GM18868 (cell line): ENCODE results near the gene CASP10.
"Not testable (repeated sequence)": the region's sequence is repeated elsewhere in the genome, so short reads cannot be mapped to it uniquely, and the experiment has no call there.

Source experiments
- ATAC-seq: cut with Tn5 transposase; IDR thresholded peaks from one replicate; pipeline ENCODE4 v1.9.1; 2021; ENCODE audit warnings: mild to moderate bottlenecking, moderate library complexity; ENCODE audit not compliant: unreplicated experiment

Gene CASP10

GRCh38 chr2:201231781-201232466 is 49.0 kb downstream of the CASP10 start:
- peak; percentile 49 for ATAC-seq

DNA sequence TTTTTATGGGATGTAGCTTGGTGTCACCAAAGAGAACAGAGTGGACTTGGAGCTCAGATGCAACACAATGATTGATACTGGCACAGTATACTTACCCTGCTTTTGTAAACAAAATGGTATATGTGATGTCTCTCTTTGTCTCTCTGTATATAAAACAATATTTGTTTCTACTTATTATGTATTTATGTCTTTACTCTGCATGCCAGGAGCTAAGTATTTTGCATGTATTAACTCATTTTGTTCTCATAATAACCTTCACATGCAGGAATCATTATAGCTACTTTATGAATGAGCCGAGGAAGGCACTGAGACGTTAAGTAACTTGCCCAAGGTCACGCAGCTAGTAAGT is 49.5 kb downstream of the CASP10 start:
- no peak for ATAC-seq

DNA sequence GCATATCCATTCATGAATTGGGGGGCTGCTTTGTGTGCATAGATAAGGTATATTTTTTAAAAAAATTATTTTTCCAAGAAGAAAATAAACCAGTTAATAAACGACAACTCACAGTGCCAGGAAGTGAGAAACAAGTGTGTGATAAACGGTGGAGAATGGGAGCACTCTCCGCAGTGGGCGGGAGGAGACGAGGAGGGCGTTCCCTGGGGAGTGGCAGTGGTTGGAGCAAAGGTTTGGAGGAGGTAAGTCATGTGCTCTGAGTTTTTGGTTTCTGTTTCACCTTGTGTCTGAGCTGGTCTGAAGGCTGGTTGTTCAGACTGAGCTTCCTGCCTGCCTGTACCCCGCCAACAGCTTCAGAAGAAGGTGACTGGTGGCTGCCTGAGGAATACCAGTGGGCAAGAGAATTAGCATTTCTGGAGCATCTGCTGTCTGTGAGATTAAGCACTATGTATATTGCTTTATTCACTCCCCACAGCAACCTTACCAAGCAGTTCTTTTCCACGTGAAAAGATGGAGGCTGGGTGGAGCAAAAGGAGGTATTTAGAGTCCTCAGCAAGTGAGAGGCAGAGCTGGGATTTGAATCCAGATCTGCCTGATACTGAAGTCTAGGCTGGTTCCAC is 50.4 kb downstream of the CASP10 start:
- ATAC-seq, result peak; percentile 88

GRCh38 chr2:201233812-201234662 is 51.1 kb downstream of the CASP10 start:
- peak; percentile 19 for ATAC-seq

DNA sequence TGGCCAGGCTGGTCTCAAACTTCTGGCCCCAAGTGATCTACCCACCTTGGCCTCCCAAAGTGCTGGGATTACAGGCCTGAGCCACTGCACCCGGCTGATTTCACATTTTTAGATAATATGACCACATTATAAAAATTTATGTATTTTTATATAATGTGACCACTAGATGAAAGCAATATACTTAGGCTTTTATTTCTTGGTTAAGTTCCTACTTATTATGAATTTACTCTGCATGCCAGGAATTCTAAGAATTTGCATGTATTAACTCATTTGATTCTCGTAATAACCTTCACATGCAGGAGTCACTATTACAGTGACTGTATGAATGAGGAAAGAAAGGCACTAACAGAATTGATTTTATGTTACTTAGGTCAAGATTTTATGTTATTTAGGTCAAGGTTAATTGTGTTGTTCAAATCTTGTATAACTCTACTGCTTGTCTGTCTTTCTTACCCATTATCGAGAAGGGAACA is 51.8 kb downstream of the CASP10 start:
- ATAC-seq, result no peak

GRCh38 chr2:201235860-201236811 is 53.2 kb downstream of the CASP10 start:
- ATAC-seq, result no peak

- no peak for ATAC-seq
These were observed 54.7 kb downstream of the CASP10 start for GRCh38 chr2:201237486-201238123.

GRCh38 chr2:201239167-201239935 is 56.4 kb downstream of the CASP10 start:
- ATAC-seq, result not testable (repeated sequence)

GRCh38 chr2:201242571-201243277 is 59.8 kb downstream of the CASP10 start:
- no peak for ATAC-seq

DNA sequence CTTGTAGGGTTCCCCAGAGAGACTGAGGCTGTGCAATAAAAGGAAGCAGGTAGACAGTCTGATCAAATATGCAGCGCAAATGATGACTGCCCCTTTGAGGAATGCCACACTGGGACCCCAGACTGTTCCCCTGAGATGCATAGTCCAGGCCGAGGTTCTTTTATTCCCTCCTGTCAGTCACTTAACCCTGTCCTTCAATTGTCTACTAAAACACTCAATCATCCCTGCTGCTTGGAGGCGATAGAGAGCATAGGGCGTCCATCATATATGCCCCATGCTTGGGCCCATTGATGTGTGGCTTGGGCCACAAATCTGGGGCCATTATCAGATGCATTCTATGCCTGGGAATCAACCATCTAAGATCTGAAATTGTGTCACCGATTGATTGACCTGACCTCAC is 61.9 kb downstream of the CASP10 start:
- no peak for ATAC-seq

GRCh38 chr2:201246280-201246679 is 63.3 kb downstream of the CASP10 start:
- ATAC-seq, result no peak

DNA sequence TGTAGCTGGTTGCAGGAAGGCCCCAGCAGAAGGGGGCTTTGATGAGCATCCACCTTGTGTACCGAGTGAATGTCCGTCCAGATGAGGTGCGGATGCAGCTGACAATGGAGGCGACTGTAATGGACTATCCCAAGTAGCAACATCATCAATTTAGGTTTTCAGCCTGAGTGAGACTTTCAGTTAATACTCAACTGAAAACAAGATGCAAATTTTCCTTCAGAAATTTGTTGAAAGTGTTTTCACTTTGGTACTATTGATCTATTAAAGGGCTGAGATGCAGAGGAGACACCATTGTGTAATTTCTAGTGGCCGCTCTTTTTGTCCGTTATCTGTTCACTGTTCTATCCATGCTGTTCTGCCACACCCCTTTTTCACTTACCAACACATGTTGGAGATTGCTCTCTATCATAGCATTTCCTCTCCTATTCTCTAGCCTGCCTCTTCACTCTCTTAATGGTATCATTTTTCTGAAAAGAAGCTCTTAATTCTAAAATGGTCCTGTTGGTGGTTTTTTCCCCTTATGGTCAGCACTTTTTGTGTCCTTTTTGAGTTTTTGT is 65.4 kb downstream of the CASP10 start:
- ATAC-seq, result no peak

DNA sequence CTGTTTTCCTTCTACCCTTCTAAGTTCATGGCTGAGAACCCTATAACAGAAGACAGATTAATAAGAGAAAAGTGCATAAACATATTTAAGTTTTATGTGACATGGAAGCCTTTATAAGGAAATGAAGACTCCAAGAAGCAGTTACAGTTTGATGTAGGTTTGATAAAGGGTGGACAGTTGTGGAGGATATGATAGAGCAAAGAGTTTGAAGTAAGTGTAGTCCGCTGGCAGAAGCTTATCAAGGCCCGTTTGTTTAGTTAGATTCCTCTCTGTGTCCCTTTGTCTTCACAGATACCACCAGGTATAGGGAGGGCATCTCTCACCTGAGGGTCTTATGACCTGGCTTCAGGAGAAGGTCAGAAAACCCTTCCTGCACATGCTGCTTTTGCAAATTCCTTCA is 66.9 kb downstream of the CASP10 start:
- ATAC-seq, result no peak

DNA sequence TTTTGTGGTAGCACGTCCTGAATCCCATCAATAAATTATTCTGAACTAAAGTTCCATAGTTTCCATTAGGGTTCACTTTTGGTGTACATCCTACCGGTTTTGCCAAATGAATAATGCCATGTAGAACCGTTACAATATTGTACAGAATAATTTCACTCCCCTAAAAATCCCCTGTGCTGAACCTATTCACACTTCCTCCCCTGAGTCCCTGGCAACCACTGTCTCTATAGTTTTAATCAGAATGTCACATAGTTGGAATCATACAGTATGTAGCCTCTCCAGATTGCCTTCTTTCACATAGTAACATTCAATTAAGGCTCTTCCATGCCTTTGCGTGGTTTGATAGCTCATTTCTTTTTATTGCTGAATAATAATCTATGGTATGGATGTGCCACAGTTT is 67.8 kb downstream of the CASP10 start:
- ATAC-seq, result peak; percentile 31

GRCh38 chr2:201254081-201254730 is 71.3 kb downstream of the CASP10 start:
- no peak for ATAC-seq

DNA sequence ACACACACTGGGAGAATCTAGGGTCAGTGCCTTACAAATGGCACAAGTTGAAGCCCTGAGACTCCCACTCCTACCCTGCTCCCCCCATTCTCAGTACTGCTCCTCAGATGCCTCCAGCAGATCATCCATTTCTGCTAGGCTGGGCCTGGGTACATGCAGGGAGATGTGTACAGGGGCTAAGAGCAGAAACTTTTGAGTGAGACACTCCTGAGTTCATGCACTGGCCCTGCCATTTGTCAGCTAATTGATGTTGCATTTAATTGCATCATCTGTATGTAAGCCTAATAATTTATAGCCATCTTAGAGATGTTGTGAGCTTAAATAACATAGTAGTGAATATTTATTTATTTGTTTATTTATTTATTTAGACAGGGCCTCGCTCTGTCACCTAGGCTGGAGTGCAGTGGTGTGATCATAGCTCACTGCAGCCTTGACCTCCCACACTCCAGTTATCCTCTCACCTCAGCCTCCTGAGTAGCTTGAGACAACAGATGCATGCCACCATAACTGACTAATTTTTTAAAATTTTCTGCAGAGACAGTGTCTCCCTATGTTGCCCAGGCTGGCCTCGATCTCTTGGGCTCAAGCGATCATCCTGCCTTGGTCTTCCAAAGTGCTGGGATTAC is 72.6 kb downstream of the CASP10 start:
- ATAC-seq, result no peak

- ATAC-seq, result no peak
These were observed 73.1 kb downstream of the CASP10 start for GRCh38 chr2:201256082-201256481.
